Adrenal gland (tissue), 12 donors: ENCODE results near the gene BAHCC1. TPM values are rescaled to one million over a fixed set of nuclear protein-coding genes. Genes with fewer than 3 reads are reported as not detected.

ENCODE experiments used
- DNase-seq, 7 donors: peaks; one replicate each; pipeline ENCODE4 v3.0.0-alpha.2; 2019 to 2020
- H3K27ac ChIP-seq, 5 donors: fragments of 200-600 bp; sonication (generic) in 4 of 5; 1 replicate in 3 of 5; 2 replicates in 2 of 5; pipeline versions ENCODE4 v1.5.1 to v1.8.0; 2016 to 2020; ENCODE audit warnings: mild to moderate bottlenecking in 1 of 5
- H3K27me3 ChIP-seq: fragments of 200-600 bp; 2 replicates; pipeline ENCODE4 v1.8.0; 2021
- H3K36me3 ChIP-seq, 2 donors: fragments of 200-600 bp; replicated peaks in 1 of 2; 1 replicate in 1 of 2; 2 replicates in 1 of 2; pipeline versions ENCODE4 v1.5.1 to v1.8.0; 2018 to 2022
- H3K4me1 ChIP-seq, 2 donors: fragments of 200-600 bp; replicated peaks in 1 of 2; 1 replicate in 1 of 2; 2 replicates in 1 of 2; pipeline versions ENCODE4 v1.5.1 to v1.8.0; 2018 to 2021
- H3K4me3 ChIP-seq, 4 donors: fragments of 200-600 bp; sonication (generic) in 3 of 4; one replicate each; pipeline ENCODE4 v1.5.1; 2016 to 2018
- H3K9me3 ChIP-seq, 3 donors: fragments of 200-600 bp; sonication (generic) in 1 of 3; replicated peaks in 1 of 3; 1 replicate in 2 of 3; 2 replicates in 1 of 3; pipeline versions ENCODE4 v1.5.1 to v1.8.0; 2016 to 2021
- POLR2A ChIP-seq, 2 donors: fragments of 450-650 bp; IDR thresholded peaks; one replicate each; pipeline ENCODE4 v1.6.1; 2017; ENCODE audit warnings: antibody characterized with exemption in 2 of 2, mild to moderate bottlenecking in 2 of 2, moderate library complexity in 1 of 2
- WGBS, 4 donors: extraction: QIAGEN DNeasy Blood & Tissue Kit in 2 of 4; methylation state at CpG; one replicate each; pipeline versions ENCODE4 v1.1.5 to v1.1.7; 2013 to 2017; 5-methylcytosine and 5-hydroxymethylcytosine counted together
- intact Hi-C, 2 donors: fragments of 100-400 bp; cut with DNase I; formaldehyde crosslinking; loops; one replicate each; pipeline versions ENCODE4 v1.14.1 to v1.15.0; 2022 to 2023
- polyA plus RNA-seq, 3 donors: library from polyadenylated mRNA; stranded (reverse); fragments of 200-250 nt in 2 of 3; fragments of 350-450 nt in 1 of 3; fragmentation: Illumina TruSeq in 1 of 3; extraction: RNeasy Lipid Tissue Mini Kit (QIAGEN cat#74804) in 1 of 3; gene quantifications; one replicate each; pipeline ENCODE4 v1.2.3, GENCODE V29; 2013 to 2014
- total RNA-seq, 9 donors: library from RNA; depleted of rRNA in 4 of 9; stranded (reverse); fragments of >200 nt in 4 of 9; fragments of 120-200 nt in 1 of 9; fragmentation: NEBNext Ultra II Directional in 1 of 9; extraction: Animal tissue kit (Norgen Biotek cat#: 25700) in 1 of 9; gene quantifications; one replicate each; pipeline versions ENCODE4 v1.1.0 to v1.2.4, GENCODE V29; 2013 to 2023
- TF ChIP-seq, protein P1 (sequence below), 6 experiments: fragments of 450-650 bp in 4 of 6; fragments of 200-600 bp in 2 of 6; sonication (generic) in 1 of 6; IDR thresholded peaks; 1 replicate in 5 of 6; 2 replicates in 1 of 6; pipeline versions ENCODE4 v1.5.1 to v1.8.0; 2016 to 2021; ENCODE audit warnings: antibody characterized with exemption in 6 of 6, mild to moderate bottlenecking in 2 of 6, moderate library complexity in 1 of 6
- donor health status: healthy with polysubstance abuse.
- donor health status: Bipolar disorder and iron deficiency.
- donor health status: DM: yes; HTN: yes; CAD: no.
- donor health status: DM: no; HTN: no; CAD: no.
- donor health status: DM: no; HTN: no; CAD: no.
- donor health status: DM: yes; HTN: yes; CAD: no.

The BAHCC1 gene
- total and polyA plus RNA-seq, 12 donors: 1.7 to 68.0 (median 18.4) TPM

DNA sequence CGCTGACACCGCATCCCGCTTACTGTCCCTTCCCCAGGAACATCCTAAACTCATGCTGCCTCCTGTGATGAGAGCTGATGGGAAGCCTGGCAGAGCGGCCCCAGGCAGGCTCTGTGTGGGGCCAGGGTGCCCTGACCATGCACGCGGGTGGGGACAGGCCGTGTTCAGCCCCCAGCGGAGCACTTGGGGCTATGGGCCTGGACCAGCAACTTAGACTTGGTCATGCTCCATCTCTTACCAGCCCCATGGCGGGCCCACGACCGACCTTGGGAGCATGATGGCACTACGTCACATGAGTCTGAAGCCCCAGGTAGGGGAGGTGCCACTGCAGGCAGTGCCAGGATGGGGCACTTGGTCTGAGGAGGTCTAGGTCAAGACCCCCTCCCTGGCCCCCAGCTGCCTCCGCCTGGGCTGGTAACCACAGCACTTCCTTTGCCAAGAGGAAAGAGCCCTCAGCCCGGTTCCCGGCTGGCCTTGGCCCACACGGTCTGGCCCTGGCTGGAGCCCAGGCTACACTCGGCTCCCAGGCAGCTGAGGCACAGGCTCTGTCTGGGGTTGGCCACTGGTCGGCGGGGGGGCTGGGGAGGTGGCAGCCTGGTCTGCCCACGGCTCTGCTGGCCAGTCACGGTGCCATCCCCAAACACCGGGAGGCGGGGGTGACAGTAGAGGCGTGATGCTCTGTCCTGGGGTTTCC, 25.7 kb downstream of the BAHCC1 start:
- TF ChIP-seq, protein P1, sequence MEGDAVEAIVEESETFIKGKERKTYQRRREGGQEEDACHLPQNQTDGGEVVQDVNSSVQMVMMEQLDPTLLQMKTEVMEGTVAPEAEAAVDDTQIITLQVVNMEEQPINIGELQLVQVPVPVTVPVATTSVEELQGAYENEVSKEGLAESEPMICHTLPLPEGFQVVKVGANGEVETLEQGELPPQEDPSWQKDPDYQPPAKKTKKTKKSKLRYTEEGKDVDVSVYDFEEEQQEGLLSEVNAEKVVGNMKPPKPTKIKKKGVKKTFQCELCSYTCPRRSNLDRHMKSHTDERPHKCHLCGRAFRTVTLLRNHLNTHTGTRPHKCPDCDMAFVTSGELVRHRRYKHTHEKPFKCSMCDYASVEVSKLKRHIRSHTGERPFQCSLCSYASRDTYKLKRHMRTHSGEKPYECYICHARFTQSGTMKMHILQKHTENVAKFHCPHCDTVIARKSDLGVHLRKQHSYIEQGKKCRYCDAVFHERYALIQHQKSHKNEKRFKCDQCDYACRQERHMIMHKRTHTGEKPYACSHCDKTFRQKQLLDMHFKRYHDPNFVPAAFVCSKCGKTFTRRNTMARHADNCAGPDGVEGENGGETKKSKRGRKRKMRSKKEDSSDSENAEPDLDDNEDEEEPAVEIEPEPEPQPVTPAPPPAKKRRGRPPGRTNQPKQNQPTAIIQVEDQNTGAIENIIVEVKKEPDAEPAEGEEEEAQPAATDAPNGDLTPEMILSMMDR (IDR thresholded peaks at IDR 0.05): no peak
- TF ChIP-seq POLR2A (IDR thresholded peaks at IDR 0.05): peak in 1 of 2 donors; percentile 42
- no peak overlapping the region for H3K4me3 ChIP-seq
- no peaks in the 10 kb centered on the region for H3K27me3 ChIP-seq
- 42 to 60% (median 52%) methylated on average over 14 to 24 of the region's 24 CpGs for WGBS, 4 donors
- intact Hi-C loops: no loop called here
- peaks cover 43 to 69% of the 10 kb centered on the region in 2 donors for H3K4me1 ChIP-seq
- H3K36me3 ChIP-seq: no peaks in the 10 kb centered on the region
- no peaks in the 10 kb centered on the region for H3K9me3 ChIP-seq
- peak; percentile 76 to 95 (median 92) for DNase-seq
- H3K27ac ChIP-seq: peak overlapping the region; percentile 22 to 93 (median 85)

DNA sequence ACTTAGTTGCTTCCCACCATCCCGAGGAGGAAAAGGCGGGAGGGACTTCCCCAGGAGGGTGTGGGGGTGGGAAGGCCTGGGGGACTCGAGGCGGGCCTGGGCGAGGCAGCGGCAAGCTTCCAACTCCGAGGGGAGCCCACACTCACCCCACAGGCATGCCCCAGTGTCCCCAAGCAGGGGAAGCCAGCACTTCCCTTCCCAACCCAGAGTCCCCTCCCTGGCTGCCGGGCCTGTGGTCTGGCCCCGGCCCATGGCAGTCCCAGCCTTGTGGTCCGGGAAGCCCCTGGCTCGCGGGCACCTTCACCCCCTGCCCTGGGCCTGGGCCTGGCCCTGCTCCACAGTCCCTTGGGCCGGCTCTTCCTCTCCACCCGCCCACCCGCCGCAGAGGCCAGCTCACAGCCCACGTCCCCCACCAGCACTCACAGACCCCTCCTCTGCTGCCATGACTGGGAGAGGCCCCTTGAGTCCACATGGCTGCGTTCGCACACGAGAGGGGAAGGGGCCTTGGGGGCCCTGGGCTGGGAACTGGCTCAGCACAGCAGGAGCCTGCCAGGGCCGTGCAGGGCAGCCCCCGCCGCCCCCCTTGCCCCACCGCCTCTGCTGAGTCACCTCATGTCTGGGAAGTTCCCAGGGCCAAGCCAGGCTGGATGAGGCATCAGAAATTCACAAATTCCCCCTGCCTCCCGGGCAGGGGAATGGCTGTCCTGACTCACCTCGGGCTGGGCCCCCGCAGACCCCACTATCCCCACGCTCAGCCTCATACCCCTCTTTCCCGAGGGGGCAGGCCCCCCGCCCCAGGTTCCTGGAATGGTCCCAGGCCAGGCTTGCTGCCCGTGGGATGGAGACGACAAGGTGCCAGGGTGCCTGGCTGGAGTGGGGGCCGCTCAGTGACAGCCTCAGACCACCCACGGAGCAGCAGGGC, 27.8 kb downstream of the BAHCC1 start:
- peak; percentile 91 to 96 (median 95) for DNase-seq
- WGBS, 4 donors: 9 to 40% (median 21%) methylated on average over 1 to 34 of the region's 34 CpGs
- H3K9me3 ChIP-seq: no peaks in the 10 kb centered on the region
- peak in 1 of 2 donors; percentile 30 for TF ChIP-seq POLR2A (IDR thresholded peaks at IDR 0.05)
- TF ChIP-seq, protein P1 (IDR thresholded peaks at IDR 0.05): no peak
- H3K27me3 ChIP-seq: no peaks in the 10 kb centered on the region
- H3K4me3 ChIP-seq: peak overlapping the region in 2 of 4 donors; percentile 22 to 41
- H3K4me1 ChIP-seq: peaks cover 43 to 63% of the 10 kb centered on the region in 2 donors
- intact Hi-C loops: no loop called here
- H3K36me3 ChIP-seq: no peaks in the 10 kb centered on the region
- H3K27ac ChIP-seq: peak overlapping the region; percentile 66 to 93 (median 85)

DNA sequence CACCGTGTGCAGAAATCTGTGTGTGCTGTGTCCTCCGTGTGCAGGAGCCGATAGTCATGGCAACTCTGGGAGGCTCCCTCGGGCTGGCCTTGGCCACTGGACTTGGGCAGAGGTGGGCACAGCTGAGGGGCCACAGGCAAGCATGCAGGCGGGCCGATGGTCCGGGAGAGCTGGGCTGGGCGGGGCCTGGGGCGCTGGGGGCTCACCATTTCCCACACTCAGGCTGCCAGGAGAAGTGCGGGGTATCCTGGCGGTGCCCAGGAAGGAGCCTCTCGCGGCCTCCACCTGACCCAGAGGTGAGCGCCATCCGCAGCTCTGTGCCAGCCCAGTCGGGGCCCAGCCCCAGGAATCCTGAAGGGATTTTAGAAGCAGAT, 28.4 kb downstream of the BAHCC1 start:
- Histone ChIP-seq H3K27me3 (no peaks in the 10 kb centered on the region), H3K36me3 (no peaks in the 10 kb centered on the region), H3K4me1 (peaks cover 43 to 66% of the 10 kb centered on the region in 2 donors), H3K9me3 (no peaks in the 10 kb centered on the region), H3K4me3 (peak overlapping the region in 1 of 4 donors; percentile 6), H3K27ac (peak overlapping the region; percentile 66 to 93 (median 85))
- peak in 3 of 7 donors; percentile 41 to 55 (median 49) for DNase-seq
- intact Hi-C loops: no loop called here
- WGBS, 4 donors: 53 to 71% (median 63%) methylated on average over 7 to 16 of the region's 16 CpGs
- TF ChIP-seq POLR2A (IDR thresholded peaks at IDR 0.05): no peak
- TF ChIP-seq, protein P1 (IDR thresholded peaks at IDR 0.05): no peak
